Mucosa of rectum (tissue), 2 donors: ENCODE results near the gene COX14.
A peak's percentile ranks its signal among the peaks of the same experiment; 100 is the strongest.
"Not testable (repeated sequence)": the region's sequence is repeated elsewhere in the genome, so short reads cannot be mapped to it uniquely, and the experiment has no call there.

Experiments used
- H3K27ac ChIP-seq, 2 donors: one replicate each; pipeline ENCODE4 v1.7.0; 2013; ENCODE audit warnings: inconsistent platforms in 2 of 2, low read depth in 2 of 2, low read length in 2 of 2
- H3K27me3 ChIP-seq, 2 donors: one replicate each; pipeline ENCODE4 v1.7.0; 2013; ENCODE audit warnings: low read length in 2 of 2; ENCODE audit not compliant: control insufficient read depth in 2 of 2, insufficient read depth in 2 of 2
- H3K36me3 ChIP-seq, 2 donors: one replicate each; pipeline ENCODE4 v1.7.0; 2013; ENCODE audit warnings: low read length in 2 of 2; ENCODE audit not compliant: control insufficient read depth in 2 of 2, insufficient read depth in 2 of 2
- H3K4me1 ChIP-seq, 2 donors: one replicate each; pipeline ENCODE4 v1.7.0; 2013; ENCODE audit warnings: low read length in 2 of 2, mild to moderate bottlenecking in 1 of 2; ENCODE audit not compliant: control insufficient read depth in 2 of 2, insufficient read depth in 2 of 2
- H3K4me3 ChIP-seq, 2 donors: one replicate each; pipeline ENCODE4 v1.7.0; 2013; ENCODE audit warnings: low read length in 2 of 2
- H3K9ac ChIP-seq, 2 donors: one replicate each; pipeline ENCODE4 v1.7.0; 2013; ENCODE audit warnings: low read length in 2 of 2, low read depth in 1 of 2, mild to moderate bottlenecking in 1 of 2
- H3K9me3 ChIP-seq, 2 donors: one replicate each; pipeline ENCODE4 v1.7.0; 2013; ENCODE audit warnings: low read length in 2 of 2; ENCODE audit not compliant: control insufficient read depth in 2 of 2
- donor health status: healthy.
- donor health status: Normal muscosa, but diverticular disease.

COX14 gene

GRCh38 chr12:50149311-50149710 lies 37.3 kb downstream of the COX14 start:
- Histone ChIP-seq H3K27ac (no peak overlapping the region), H3K9ac (no peak overlapping the region), H3K9me3 (no peaks in the 10 kb centered on the region), H3K4me1 (no peaks in the 10 kb centered on the region), H3K27me3 (no peaks in the 10 kb centered on the region), H3K36me3 (no peaks in the 10 kb centered on the region), H3K4me3 (no peak overlapping the region)

DNA sequence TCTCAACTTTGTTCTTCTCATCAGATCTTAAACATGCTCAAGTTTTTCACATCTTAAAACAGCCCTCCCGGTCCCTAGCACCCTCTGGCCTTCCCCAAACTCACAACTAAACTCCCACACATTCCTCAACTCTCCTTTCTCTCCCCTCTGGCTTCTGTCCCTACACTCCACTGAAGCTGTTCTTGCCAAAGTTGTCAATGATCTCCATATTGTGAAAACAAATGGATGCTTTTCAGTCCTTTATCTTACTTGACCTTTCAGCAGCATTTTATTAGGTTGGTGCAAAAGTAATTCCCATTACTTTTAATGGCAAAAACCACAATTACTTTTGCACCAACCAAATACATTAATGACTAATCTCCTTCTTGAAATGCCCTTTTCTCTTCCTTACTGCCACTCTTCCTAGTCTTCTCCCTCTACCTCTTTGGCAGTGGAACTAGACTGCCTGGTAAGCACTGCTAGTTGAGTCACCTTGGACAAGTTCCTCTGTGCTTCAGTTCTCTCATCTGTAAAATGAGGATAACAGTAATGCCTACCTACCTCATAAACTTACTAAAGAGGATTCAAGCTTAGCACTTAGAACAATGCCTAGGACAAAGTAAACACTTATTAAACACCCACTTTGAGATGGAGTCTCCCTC lies 39.1 kb downstream of the COX14 start:
- Histone ChIP-seq H3K27ac (no peak overlapping the region), H3K36me3 (no peaks in the 10 kb centered on the region), H3K4me3 (no peak overlapping the region), H3K9me3 (no peaks in the 10 kb centered on the region), H3K9ac (no peak overlapping the region), H3K4me1 (no peaks in the 10 kb centered on the region), H3K27me3 (no peaks in the 10 kb centered on the region)

DNA sequence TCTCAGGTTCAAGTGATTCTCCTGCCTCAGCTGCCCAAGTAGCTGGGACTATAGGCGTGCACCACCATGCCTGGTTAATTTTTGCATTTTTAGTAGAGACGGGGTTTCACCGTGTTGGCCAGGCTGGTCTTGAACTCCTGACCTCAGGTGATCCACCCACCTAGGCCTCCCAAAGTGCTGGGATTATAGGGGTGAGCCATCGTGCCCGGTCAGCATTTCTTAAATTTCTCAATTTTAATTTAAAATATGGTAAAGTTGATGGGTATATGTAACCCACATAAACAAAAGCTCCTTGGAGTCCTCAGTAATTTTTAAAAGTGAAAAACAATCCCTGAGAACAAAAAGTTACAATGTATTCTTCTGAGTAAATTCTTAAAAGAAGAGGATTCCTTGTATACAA lies 42.9 kb downstream of the COX14 start:
- not testable (repeated sequence) for H3K4me1 ChIP-seq, H3K36me3 ChIP-seq, H3K9ac ChIP-seq, H3K9me3 ChIP-seq, H3K4me3 ChIP-seq, H3K27ac ChIP-seq, H3K27me3 ChIP-seq

GRCh38 chr12:50156641-50157040 lies 44.6 kb downstream of the COX14 start:
- no peak overlapping the region for H3K4me3 ChIP-seq
- H3K36me3 ChIP-seq = no peaks in the 10 kb centered on the region
- H3K9ac ChIP-seq = no peak overlapping the region
- no peaks in the 10 kb centered on the region for H3K4me1 ChIP-seq
- H3K27ac ChIP-seq = no peak overlapping the region
- no peaks in the 10 kb centered on the region for H3K9me3 ChIP-seq
- no peaks in the 10 kb centered on the region for H3K27me3 ChIP-seq

DNA sequence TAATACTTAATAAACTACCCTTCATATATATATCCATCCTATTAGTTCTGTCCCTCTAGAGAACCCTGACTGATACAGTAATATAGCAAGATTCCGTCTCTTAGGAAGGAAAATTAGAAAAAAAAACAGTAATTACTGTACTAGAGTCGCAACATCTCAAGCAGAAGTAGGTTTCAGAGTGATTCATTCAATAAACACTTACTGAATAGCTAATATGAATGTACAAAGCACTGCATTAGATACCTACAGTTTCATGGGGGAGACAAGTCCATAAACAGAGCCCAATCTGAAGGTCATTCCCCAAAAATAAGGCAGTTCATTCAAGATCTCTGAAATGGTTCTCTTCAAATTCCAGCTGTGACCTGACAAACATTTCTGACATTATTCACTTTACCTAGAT lies 45.2 kb downstream of the COX14 start:
- no peaks in the 10 kb centered on the region for H3K9me3 ChIP-seq
- no peak overlapping the region for H3K4me3 ChIP-seq
- no peaks in the 10 kb centered on the region for H3K27me3 ChIP-seq
- no peaks in the 10 kb centered on the region for H3K36me3 ChIP-seq
- H3K4me1 ChIP-seq = no peaks in the 10 kb centered on the region
- H3K27ac ChIP-seq = no peak overlapping the region
- no peak overlapping the region for H3K9ac ChIP-seq

DNA sequence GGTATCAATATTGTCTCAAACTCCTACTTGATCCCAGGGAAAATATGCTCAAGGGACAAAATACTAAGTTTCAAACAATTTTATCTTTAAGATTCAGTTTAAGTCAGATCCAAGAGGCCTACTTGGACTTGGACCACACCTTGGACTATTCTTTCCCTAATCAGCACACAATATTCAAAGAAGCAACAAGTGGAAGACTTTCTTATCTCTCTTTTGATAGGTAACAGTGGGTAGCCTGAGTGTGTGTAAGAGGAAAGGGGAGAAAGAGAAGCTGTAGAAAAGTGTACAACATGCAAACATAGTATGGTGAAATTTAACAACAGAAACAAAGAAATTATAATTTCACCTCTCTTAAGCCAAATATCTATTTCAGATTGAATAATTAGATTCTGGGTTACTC lies 48.6 kb downstream of the COX14 start:
- H3K27me3 ChIP-seq = no peaks in the 10 kb centered on the region
- H3K9me3 ChIP-seq = no peaks in the 10 kb centered on the region
- H3K9ac ChIP-seq = no peak overlapping the region
- H3K4me1 ChIP-seq = peaks cover 0 to 4% of the 10 kb centered on the region in 2 donors
- no peak overlapping the region for H3K4me3 ChIP-seq
- no peaks in the 10 kb centered on the region for H3K36me3 ChIP-seq
- H3K27ac ChIP-seq = no peak overlapping the region

GRCh38 chr12:50162230-50162629 lies 50.2 kb downstream of the COX14 start:
- Histone ChIP-seq H3K4me3 (no peak overlapping the region), H3K36me3 (no peaks in the 10 kb centered on the region)

GRCh38 chr12:50164963-50165362 lies 52.9 kb downstream of the COX14 start:
- Histone ChIP-seq H3K4me3 (no peak overlapping the region), H3K27ac (no peak overlapping the region), H3K27me3 (no peaks in the 10 kb centered on the region), H3K36me3 (no peaks in the 10 kb centered on the region), H3K9me3 (no peaks in the 10 kb centered on the region), H3K4me1 (peaks cover 7 to 9% of the 10 kb centered on the region in 2 donors), H3K9ac (no peak overlapping the region)

More at GRCh38 chr12:50162230-50162629, 50.2 kb downstream of the COX14 start:
- Histone ChIP-seq H3K27me3 (no peaks in the 10 kb centered on the region), H3K9ac (no peak overlapping the region), H3K4me1 (peaks cover 7 to 9% of the 10 kb centered on the region in 2 donors), H3K9me3 (no peaks in the 10 kb centered on the region), H3K27ac (no peak overlapping the region)

- Histone ChIP-seq H3K9ac (peak overlapping the region; percentile 70 to 84), H3K4me3 (peak overlapping the region; percentile 79 to 86), H3K27me3 (no peaks in the 10 kb centered on the region), H3K36me3 (no peaks in the 10 kb centered on the region), H3K9me3 (no peaks in the 10 kb centered on the region), H3K4me1 (peaks cover 7 to 9% of the 10 kb centered on the region in 2 donors), H3K27ac (peak overlapping the region; percentile 78 to 85)
Measured at GRCh38 chr12:50166799-50167048, 54.7 kb downstream of the COX14 start.

DNA sequence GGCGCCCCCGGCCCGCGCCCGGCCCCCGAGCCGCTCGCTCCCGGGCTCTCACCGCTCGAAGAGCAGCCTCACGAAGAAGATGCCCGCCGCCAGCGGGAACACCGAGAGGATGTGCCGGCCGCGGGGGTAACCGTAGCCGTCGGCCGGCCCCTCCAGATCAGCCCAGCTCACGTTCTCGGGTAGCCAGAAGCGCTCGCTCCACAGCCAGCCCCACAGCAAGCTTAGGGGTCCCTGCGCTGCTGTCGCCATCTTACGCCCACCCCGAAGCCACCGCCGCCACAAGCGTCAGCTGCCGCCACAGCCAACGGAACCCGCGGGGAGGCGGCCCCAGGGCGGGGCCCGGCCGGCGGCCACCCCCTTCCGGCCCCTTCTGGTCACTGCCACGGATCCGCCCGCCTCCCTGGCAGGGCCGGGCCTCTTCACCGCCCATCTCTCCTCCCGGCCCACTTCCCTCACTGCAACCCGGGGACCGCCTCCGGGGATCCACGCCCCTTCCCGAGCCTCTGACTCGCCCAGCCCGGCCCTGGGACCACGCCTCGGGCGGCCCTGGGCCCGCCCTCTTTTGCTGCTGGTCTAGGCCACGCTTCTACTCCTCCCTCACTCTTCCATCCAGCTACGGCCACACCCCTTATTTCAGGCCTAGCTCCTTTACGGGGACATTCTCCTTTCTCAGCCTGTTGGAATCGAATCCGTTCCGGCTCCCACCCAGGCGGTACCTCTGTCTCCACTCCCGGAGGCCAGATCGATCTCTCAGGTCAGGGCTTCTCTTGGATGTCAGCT lies 55.2 kb downstream of the COX14 start, which contains the start of gene CERS5:
TSS of gene CERS5 (minus strand) at position 321 of the 780 bp plus-strand sequence. CDS start at position 249, 72 bp downstream.
- Histone ChIP-seq H3K36me3 (no peaks in the 10 kb centered on the region), H3K9me3 (no peaks in the 10 kb centered on the region), H3K9ac (peak within 1 kb of the TSS; percentile 76 to 84), H3K4me1 (peaks cover 7 to 9% of the 10 kb centered on the region in 2 donors), H3K4me3 (peak within 1 kb of the TSS; percentile 79 to 86), H3K27me3 (no peaks in the 10 kb centered on the region), H3K27ac (peak within 1 kb of the TSS; percentile 78 to 85)
